Heart left ventricle (tissue), 13 donors: Measurements from ENCODE around the gene ARSG.

ENCODE experiments used
- POLR2A ChIP-seq, 2 donors: fragments of 450-650 bp; IDR thresholded peaks; one replicate each; pipeline ENCODE4 v1.6.1; 2017; ENCODE audit warnings: antibody characterized with exemption in 2 of 2, mild to moderate bottlenecking in 2 of 2, moderate library complexity in 2 of 2
- TF ChIP-seq, protein P1 (sequence below), 12 donors: fragments of 200-600 bp; sonication (generic) in 4 of 12; IDR thresholded peaks; one replicate each; pipeline versions ENCODE4 v1.5.0 to v1.8.0; 2018 to 2022; ENCODE audit warnings: antibody characterized with exemption in 12 of 12, mild to moderate bottlenecking in 5 of 12
- donor health status: ischemic (EF 13 %, LVEDD 7.1; RV severe dilation, severe dysfunction).
- donor health status: DM: no; HTN: yes; CAD: no.
- donor health status: DM: no; HTN: no; CAD: no.
- donor health status: ischemic (EF 25% LVEDD 6.9; RV normal size, moderate dysfunction).
- donor health status: ischemic (EF 25% LVEDD 5.7; RV mildly dilated, moderate dysfunction).
- donor health status: ischemic (EF 35%, LVEDD 5.7; RV mildly dilated, moderate dysfunction).
- donor health status: nonischemic (EF 11% LVEDD 7.7; RV severe dilation, severe dysfunction).
- donor health status: DM: yes; HTN: yes; CAD: no.
- donor health status: PGD.
- donor health status: ischemic (EF 29% LVEDD 5.4; RV normal size, mild dysfunction).
- donor health status: nonischemic (EF 23%, LVEDD 6.1; RV moderate dilation, normal function).

DNA sequence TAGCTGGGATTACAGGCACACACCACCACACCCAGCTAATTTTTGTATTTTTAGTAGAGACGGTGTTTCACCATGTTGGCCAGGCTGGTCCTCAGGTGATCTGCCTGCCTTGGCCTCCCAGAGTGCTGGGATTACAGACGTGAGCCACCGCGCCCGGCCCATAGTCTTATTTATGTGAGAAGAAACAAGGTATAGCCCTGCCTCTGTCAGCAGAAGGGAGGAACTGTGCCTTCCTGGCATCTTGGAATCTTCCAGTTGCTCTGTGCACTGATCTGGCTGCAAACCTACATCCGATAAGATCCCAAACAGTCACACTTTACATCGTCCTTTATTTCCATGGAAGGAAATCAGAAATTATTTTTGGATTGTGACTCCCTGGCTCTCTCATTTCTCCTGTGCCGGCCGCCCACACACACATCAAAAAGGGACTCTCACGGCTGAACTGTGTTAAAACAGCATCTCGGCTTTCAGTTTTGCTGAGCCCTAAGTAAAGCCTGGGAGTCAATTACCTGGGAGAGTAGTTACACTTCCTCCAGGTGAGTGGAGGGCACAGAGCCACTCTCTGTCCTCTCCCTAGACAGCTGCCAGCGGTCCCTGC lies 142.7 kb downstream of the ARSG start:
- TF ChIP-seq, protein P1, sequence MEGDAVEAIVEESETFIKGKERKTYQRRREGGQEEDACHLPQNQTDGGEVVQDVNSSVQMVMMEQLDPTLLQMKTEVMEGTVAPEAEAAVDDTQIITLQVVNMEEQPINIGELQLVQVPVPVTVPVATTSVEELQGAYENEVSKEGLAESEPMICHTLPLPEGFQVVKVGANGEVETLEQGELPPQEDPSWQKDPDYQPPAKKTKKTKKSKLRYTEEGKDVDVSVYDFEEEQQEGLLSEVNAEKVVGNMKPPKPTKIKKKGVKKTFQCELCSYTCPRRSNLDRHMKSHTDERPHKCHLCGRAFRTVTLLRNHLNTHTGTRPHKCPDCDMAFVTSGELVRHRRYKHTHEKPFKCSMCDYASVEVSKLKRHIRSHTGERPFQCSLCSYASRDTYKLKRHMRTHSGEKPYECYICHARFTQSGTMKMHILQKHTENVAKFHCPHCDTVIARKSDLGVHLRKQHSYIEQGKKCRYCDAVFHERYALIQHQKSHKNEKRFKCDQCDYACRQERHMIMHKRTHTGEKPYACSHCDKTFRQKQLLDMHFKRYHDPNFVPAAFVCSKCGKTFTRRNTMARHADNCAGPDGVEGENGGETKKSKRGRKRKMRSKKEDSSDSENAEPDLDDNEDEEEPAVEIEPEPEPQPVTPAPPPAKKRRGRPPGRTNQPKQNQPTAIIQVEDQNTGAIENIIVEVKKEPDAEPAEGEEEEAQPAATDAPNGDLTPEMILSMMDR (IDR thresholded peaks at IDR 0.05) = no peak
- TF ChIP-seq POLR2A (IDR thresholded peaks at IDR 0.05) = no peak
